Erythroblast (primary cell): ENCODE data around the gene EIF5B.
A peak's percentile ranks its signal among the peaks of the same experiment; 100 is the strongest.
"Not testable (repeated sequence)": the region's sequence is repeated elsewhere in the genome, so short reads cannot be mapped to it uniquely, and the experiment has no call there.

Experiments
- DNase-seq, 2 experiments: peaks; one replicate each; lab custom pipeline; 2025; lab: John Stamatoyannopoulos, UW
- GATA1 ChIP-seq: IDR thresholded peaks from 2 replicates; pipeline ENCODE4 v1.6.1; 2011; ENCODE audit warnings: low read depth, mild to moderate bottlenecking, control low read depth, low read length, moderate library complexity
- POLR2A ChIP-seq: IDR thresholded peaks from 2 replicates; pipeline ENCODE4 v1.6.1; 2011; ENCODE audit warnings: mild to moderate bottlenecking, low read length

The EIF5B gene, protein sequence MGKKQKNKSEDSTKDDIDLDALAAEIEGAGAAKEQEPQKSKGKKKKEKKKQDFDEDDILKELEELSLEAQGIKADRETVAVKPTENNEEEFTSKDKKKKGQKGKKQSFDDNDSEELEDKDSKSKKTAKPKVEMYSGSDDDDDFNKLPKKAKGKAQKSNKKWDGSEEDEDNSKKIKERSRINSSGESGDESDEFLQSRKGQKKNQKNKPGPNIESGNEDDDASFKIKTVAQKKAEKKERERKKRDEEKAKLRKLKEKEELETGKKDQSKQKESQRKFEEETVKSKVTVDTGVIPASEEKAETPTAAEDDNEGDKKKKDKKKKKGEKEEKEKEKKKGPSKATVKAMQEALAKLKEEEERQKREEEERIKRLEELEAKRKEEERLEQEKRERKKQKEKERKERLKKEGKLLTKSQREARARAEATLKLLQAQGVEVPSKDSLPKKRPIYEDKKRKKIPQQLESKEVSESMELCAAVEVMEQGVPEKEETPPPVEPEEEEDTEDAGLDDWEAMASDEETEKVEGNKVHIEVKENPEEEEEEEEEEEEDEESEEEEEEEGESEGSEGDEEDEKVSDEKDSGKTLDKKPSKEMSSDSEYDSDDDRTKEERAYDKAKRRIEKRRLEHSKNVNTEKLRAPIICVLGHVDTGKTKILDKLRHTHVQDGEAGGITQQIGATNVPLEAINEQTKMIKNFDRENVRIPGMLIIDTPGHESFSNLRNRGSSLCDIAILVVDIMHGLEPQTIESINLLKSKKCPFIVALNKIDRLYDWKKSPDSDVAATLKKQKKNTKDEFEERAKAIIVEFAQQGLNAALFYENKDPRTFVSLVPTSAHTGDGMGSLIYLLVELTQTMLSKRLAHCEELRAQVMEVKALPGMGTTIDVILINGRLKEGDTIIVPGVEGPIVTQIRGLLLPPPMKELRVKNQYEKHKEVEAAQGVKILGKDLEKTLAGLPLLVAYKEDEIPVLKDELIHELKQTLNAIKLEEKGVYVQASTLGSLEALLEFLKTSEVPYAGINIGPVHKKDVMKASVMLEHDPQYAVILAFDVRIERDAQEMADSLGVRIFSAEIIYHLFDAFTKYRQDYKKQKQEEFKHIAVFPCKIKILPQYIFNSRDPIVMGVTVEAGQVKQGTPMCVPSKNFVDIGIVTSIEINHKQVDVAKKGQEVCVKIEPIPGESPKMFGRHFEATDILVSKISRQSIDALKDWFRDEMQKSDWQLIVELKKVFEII

GRCh38 chr2:99337113-99338028 lies at the start of gene EIF5B:
Gene EIF5B, plus strand, starts transcription at chr2:99337389. Its CDS starts 166 bp downstream, at chr2:99337555.
- TF ChIP-seq POLR2A (peak; percentile 75), GATA1 (no peak)

GRCh38 chr2:99297994-99298393 lies 39.2 kb upstream of the EIF5B start:
- TF ChIP-seq POLR2A: no peak
- no peak for DNase-seq

More at GRCh38 chr2:99337113-99338028, at the start of gene EIF5B:
- peak; percentile 96 to 97 for DNase-seq

- no peak for TF ChIP-seq GATA1
- no peak for TF ChIP-seq POLR2A
- no peak for DNase-seq
These were observed 37.6 kb upstream of the EIF5B start for GRCh38 chr2:99299580-99299979.

GRCh38 chr2:99301097-99301496 lies 36.1 kb upstream of the EIF5B start, which contains the start of gene LYG1:
Gene LYG1, minus strand, starts transcription at chr2:99301197. Its CDS starts 5,527 bp downstream, at chr2:99295670.
- DNase-seq: not testable (repeated sequence)

DNA sequence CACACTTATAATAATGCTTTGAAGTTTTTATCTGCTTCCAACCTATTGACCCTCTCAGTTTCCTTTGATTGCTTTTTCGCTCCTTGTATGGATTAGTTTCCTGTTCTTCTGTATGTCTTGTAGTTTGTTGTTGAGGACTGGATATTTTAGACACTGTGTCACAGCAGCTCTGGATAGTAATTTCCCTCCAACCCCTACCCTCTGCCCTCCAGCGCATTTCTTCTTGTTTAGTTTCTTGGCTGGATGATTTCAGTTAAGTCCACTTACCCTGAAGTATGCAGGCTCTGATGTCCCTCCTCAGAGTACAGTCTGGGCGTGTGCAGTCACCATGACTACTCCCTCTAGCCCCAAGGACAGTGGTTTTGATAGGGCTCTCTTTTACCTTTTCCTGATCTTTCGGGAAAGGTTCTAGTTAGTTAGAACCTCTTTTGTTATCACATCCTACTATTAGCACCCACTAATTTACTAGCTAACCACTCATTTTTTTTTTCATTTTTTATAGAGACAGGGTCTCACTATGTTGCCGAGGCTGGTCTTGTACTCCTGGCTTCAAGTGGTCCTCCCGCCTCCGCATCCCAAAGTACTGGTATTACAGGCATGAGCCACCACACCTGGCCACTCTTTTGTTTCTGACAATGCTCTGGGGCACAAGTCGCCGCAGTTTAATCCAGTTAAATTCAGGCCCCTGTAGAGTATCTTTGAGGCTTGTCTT lies 19.9 kb upstream of the EIF5B start:
- no peak for TF ChIP-seq GATA1
- no peak for TF ChIP-seq POLR2A
- DNase-seq: no peak

DNA sequence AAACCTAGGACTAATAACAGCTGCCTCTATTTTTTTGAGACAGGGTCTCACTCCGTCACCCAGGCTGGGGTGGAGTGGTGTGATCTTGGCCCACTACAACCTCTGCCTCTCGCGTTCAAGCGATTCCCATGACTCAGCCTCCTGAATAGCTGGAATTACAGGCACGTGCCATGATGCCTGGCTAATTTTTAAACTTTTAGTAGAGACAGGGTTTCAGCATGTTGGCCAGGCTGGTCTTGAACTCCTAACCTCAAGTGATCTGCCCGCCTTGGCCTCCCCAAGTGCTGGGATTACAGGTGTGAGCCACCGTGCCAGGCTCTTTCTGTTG lies 19.4 kb upstream of the EIF5B start:
- DNase-seq: not testable (repeated sequence)

GRCh38 chr2:99325384-99325783 lies 11.8 kb upstream of the EIF5B start:
- TF ChIP-seq POLR2A: no peak
- no peak for TF ChIP-seq GATA1

DNA sequence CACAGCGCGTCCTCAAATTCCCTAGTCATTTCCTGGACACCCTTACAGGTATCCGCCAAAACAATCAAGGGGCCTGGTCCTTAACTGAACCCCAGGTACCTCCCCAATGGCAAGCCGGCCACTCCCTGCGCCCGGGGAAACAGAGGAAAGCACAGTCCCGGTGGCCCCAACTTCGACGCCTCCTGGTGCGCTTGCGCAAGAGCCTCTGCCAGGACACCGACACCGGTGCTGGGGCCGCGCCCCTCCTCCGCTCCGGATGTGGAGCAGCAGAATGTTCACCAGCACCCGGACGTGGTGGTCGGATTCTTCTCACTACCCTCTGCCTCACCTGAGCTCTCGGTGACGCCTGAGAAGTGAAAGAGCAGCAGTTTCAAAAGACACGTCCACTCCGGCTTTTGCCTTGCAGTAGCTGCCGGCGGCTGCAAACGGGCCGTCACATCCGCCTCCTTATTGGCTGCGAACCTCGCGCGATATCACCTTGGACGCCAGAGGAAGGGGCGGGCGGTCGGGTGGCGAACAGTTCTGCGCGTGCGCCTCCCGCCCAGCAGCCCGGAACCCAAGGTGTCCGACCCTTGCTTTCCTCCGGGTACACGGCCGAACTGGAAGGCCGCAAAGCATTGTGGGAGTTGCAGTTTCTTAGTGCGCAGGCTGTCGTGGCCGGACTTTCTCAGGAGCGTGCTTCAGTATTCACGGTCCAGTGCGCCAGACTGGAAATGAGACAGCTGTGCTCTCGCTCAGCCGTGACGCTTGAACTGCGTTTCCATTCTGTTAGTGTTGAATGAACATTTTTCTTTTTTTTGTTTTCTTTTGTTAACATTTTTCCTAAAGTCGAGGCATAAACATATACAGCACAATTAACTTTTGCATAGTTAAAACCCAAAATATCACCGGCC lies 1.0 kb upstream of the EIF5B start, which contains the start of gene TXNDC9:
Gene TXNDC9, minus strand, starts transcription at position 423 of the 893 bp plus-strand sequence. CDS start 3,123 bp downstream, outside the sequence.
- peak; percentile 100 for DNase-seq
- TF ChIP-seq POLR2A: peak; percentile 93
- no peak for TF ChIP-seq GATA1

More at GRCh38 chr2:99325384-99325783, 11.8 kb upstream of the EIF5B start:
- DNase-seq: no peak

DNA sequence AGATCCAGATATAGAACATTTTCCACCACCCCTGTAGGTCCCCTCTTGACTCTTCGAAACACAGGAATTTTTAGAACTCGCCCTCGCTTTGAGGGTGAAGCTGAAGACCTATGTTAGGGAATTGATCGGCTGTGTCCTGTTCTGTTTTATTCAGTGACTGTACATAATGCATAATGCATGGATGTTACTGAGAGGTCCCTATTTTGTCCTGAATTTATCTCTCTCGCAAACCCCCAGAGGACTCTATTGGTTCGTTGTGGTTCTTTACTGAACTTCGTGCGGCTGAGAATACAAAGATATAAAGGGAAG lies 431 bp upstream of the EIF5B start:
- DNase-seq: no peak
- TF ChIP-seq POLR2A: no peak
- no peak for TF ChIP-seq GATA1

DNA sequence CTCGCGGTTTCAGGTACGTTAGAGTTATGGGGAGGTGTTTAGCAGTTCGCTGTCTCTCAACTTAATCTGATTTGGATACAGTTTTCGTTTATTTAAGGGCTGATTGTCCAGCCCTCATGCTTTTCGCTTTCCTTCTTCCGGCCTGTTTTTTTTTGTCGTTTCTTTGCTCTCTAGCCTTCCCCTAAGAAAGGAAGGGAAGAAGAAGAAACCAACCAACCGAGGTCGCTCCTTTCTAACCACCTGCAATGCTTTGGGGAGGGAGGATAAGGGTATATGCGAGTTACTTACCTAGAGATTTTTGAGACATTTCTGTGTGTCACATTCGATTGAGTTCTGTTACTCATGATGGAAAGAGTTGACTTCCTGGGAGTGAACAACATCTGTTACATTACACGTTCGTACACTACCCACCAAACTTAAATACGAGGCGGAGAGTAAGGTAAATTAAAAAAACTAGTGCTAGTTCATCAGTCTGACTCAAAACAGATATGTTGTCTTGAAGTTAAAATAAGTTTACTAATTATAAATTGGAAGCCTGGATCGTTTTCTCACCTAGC lies 918 bp downstream of the EIF5B start:
- TF ChIP-seq GATA1 (no peak), POLR2A (no peak)
- DNase-seq: peak in 1 of 2 experiments; percentile 73

GRCh38 chr2:99340669-99341236 lies 3.6 kb downstream of the EIF5B start:
- peak; percentile 23 to 30 for DNase-seq
- TF ChIP-seq GATA1: no peak
- TF ChIP-seq POLR2A: no peak
